22Rv1 (cell line): Measurements from ENCODE around the gene RPL31.

Experiments used
- H3K27ac ChIP-seq: fragments of 450-650 bp; 2 replicates; pipeline ENCODE4 v1.5.1; 2017
- CTCF ChIP-seq: fragments of 450-650 bp; IDR thresholded peaks from 2 replicates; pipeline ENCODE4 v1.5.1; 2017; ENCODE audit warnings: mild to moderate bottlenecking
- ZFX ChIP-seq: fragments of 450-650 bp; IDR thresholded peaks from 2 replicates; pipeline ENCODE4 v1.6.1; 2017; ENCODE audit warnings: antibody characterized with exemption, borderline replicate concordance

RPL31 gene

DNA sequence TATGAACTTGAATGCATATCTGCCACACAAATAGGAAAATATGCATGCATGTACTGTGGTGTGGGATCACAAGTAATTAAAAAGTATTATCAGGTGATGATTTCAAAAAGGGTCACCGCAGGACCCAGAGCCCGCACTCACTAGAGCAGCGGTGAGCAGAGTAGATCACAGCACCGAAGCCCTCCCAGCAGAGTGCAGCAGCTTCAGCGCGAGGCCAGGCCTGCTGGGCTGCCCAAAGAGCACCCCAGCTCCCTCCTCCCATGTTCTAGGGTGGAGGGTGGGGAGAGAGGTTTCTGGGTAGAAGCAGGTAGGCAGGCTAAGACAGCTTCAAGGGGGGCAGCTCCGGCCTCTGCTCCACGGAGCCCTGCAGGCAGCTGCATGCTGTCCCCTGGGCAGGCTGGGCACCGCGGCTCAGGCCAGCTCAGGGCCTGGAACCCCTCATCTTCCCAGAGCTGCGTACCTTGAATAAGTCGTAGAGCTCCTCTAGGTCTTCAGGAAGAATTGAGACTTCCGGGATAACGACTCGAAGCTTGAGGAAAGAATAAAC is 24.9 kb downstream of the RPL31 start:
- H3K27ac ChIP-seq, result peak overlapping the region; percentile 31; the same call in 1 of the 2 replicates
- TF ChIP-seq ZFX (no peak), CTCF (no peak)

GRCh38 chr2:101027852-101028251 is 25.8 kb downstream of the RPL31 start:
- TF ChIP-seq ZFX (no peak), CTCF (no peak)
- no peak overlapping the region for H3K27ac ChIP-seq

- TF ChIP-seq ZFX (no peak), CTCF (no peak; the same call in 1 of the 2 replicates)
- H3K27ac ChIP-seq, result no peak overlapping the region
These were observed 28.9 kb downstream of the RPL31 start for GRCh38 chr2:101030866-101031554.

DNA sequence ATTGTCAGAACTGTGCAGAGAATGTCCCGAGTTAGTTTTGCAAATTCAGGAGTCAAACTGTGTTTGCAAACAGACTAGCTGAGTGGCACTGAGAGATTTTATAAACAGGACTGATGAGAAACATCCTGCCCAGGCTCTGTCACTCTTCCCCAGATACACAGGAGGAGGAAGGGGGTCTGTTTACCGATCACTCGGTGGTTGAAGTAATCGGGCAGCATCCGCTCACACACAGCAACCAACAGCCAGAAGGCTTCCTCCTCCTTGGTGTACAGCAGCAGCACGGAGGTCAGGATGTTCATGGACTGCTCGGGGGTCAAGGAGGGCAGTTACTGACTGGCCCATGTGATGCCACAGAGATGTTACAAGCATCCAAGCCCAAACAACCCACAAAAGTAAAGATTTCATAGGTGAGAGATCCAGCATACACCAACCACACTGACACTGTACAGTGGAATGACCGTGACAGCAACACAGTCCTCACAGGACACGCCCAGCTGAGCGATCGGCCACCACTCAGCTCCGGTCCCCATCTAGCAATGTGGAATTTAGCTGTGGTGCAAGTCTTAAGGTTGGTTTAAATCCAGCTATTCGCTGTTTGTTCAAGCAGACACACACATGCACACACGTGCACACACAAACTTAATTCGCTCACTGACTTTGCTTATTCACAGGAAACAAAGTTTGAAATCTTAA is 30.1 kb downstream of the RPL31 start:
- H3K27ac ChIP-seq, result no peak overlapping the region
- TF ChIP-seq CTCF (no peak), ZFX (no peak)

GRCh38 chr2:101036562-101036961 is 34.5 kb downstream of the RPL31 start:
- TF ChIP-seq ZFX, result no peak
- peak; percentile 75 for TF ChIP-seq CTCF
- no peak overlapping the region for H3K27ac ChIP-seq

GRCh38 chr2:101037161-101037755 is 35.2 kb downstream of the RPL31 start:
- TF ChIP-seq CTCF (no peak), ZFX (no peak)
- no peak overlapping the region for H3K27ac ChIP-seq
